ENCODE data around the gene AFAP1L1.

AFAP1L1 gene

DNA sequence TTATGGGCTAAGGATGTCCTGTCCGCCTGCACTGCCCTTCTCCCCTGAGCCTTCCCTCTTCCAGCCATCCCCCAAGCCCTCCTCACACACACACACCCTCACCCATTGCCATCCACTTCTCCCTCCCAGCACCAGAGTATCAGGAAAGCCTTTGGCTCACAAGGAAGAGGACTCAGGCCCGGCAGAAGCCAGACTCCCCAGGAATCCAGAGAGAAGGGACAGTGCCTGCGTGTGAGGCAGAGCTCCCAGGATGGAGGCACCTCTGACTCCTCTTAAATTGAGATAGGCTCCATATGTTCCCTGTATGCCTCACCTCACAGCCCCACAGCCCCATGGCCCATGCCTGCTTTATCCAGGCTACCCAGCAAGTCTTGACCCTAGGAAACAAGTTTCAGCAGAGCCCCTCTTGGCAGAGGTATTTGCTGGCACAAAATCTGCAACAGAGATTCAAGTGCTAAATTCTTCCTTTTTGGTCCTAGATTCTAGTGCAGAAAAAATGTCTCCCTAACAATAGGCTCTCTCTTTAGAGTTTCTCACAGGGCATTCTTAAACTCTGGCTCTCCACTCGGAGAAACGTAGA is 106.7 kb downstream of the AFAP1L1 start:
- Mint-ChIP-seq H3K4me3 (no peak overlapping the region), H3K27ac (peak overlapping the region; percentile 31), H3K27me3 (ENCODE audit: low read depth) (no peaks in the 10 kb centered on the region), H3K36me3 (ENCODE audit: low read depth) (no peaks in the 10 kb centered on the region), H3K4me1 (ENCODE audit: low read depth) (no peaks in the 10 kb centered on the region), H3K9me3 (no peaks in the 10 kb centered on the region)
- DNase-seq (ENCODE audit: low spot score): no peak

DNA sequence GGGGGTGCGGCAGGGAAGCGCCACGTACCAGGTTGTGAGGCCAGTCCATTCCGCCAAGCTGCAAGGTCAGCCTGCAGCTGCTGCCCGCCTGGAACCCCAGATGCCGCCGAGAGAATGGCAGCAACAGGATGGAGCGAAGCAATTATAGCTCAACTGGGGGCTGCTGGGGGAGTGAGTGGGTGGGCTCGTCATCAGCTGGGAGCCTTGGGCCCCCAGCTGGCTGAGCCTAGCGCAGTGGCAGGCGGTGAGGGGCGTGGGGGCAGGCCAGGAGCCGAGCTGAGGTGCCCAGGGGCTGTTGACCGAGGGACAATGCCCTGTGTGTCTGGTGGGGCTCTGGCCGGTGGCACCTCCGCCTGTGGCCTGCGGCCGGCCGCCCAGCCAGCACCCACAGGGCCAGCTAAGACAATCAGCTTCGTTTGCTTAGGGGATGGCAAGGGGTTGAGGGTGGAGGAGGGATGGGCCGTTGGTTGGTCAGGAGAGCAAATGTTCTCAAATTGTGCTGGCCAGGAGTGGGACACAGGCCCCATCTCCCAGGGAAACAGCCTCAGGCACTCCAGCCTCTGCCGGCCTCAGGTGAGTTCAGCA is 107.6 kb downstream of the AFAP1L1 start, which contains the start of gene IL17B:
IL17B (minus strand) TSS at position 116 of the 585 bp plus-strand sequence; CDS start at position 49, 67 bp downstream.
- H3K9me3 Mint-ChIP-seq: no peaks in the 10 kb centered on the region
- peak within 1 kb of the TSS; percentile 31 for H3K27ac Mint-ChIP-seq
- no peak within 1 kb of the TSS for H3K4me3 Mint-ChIP-seq
- no peaks in the 10 kb centered on the region for H3K27me3 Mint-ChIP-seq (ENCODE audit: low read depth)
- H3K4me1 Mint-ChIP-seq (ENCODE audit: low read depth): no peaks in the 10 kb centered on the region
- no peak for DNase-seq (ENCODE audit: low spot score)
- no peaks in the 10 kb centered on the region for H3K36me3 Mint-ChIP-seq (ENCODE audit: low read depth)

DNA sequence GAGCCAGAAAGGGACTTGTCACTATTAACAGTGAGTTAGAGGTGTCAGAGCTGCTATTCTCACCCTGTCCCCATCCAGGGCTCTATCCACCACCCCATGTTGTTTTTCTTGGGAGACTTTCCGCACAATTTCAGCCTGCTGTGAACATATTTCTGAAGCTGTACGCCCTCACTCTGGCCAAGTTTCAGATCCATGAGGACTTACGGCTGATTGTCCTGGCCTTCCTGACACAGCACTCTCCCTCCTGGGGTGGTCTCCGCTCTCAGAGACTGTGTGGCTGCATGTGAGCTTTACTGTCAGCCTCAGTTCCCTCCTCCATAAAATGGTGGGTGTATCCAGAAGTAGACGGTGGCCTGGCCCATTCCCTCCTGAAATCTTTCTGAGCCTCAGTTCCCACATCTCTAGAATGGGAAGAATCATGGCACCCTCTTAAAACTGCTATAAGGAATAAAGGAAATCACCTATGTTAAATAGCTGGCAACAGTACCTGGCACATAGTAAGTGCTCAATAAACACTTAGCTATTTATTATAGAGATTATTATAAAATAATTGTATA is 108.2 kb downstream of the AFAP1L1 start:
- H3K9me3 Mint-ChIP-seq: no peaks in the 10 kb centered on the region
- no peak overlapping the region for H3K4me3 Mint-ChIP-seq
- no peaks in the 10 kb centered on the region for H3K27me3 Mint-ChIP-seq (ENCODE audit: low read depth)
- no peaks in the 10 kb centered on the region for H3K36me3 Mint-ChIP-seq (ENCODE audit: low read depth)
- H3K27ac Mint-ChIP-seq: no peak overlapping the region
- H3K4me1 Mint-ChIP-seq (ENCODE audit: low read depth): no peaks in the 10 kb centered on the region
- no peak for DNase-seq (ENCODE audit: low spot score)

DNA sequence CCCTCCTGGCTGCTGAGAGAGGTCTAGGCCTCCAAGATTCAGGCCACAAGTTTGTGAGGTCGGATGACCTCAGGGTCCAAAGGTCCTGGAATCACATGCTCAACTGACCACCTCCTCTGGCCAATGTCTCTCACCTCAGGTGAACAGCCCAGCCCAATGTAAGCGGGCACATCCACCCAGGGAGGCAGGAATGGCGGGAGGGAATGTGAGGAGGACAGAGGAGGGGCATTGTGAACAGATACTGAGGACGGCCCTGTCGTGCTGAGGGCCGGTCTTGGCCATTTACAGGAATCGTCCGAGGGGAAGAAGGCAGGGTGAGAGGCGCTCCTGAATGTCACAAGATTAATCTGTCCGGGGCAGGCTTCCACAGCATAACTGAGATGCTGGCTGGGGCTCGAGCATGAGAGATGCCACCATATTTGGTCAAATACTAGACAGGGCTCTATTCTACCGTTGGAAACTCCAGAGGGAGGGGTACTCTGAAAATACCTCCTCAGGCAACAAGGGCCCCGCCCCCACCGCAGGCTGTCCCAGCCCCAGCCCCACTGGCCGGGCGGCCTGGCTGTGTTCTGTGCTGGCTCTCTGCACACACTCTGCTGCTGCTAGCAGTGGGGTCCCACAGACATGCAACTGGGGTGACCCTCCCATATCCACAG is 108.9 kb downstream of the AFAP1L1 start:
- H3K36me3 Mint-ChIP-seq (ENCODE audit: low read depth): no peaks in the 10 kb centered on the region
- no peak overlapping the region for H3K4me3 Mint-ChIP-seq
- no peaks in the 10 kb centered on the region for H3K27me3 Mint-ChIP-seq (ENCODE audit: low read depth)
- H3K4me1 Mint-ChIP-seq (ENCODE audit: low read depth): no peaks in the 10 kb centered on the region
- no peak for DNase-seq (ENCODE audit: low spot score)
- no peak overlapping the region for H3K27ac Mint-ChIP-seq
- no peaks in the 10 kb centered on the region for H3K9me3 Mint-ChIP-seq

DNA sequence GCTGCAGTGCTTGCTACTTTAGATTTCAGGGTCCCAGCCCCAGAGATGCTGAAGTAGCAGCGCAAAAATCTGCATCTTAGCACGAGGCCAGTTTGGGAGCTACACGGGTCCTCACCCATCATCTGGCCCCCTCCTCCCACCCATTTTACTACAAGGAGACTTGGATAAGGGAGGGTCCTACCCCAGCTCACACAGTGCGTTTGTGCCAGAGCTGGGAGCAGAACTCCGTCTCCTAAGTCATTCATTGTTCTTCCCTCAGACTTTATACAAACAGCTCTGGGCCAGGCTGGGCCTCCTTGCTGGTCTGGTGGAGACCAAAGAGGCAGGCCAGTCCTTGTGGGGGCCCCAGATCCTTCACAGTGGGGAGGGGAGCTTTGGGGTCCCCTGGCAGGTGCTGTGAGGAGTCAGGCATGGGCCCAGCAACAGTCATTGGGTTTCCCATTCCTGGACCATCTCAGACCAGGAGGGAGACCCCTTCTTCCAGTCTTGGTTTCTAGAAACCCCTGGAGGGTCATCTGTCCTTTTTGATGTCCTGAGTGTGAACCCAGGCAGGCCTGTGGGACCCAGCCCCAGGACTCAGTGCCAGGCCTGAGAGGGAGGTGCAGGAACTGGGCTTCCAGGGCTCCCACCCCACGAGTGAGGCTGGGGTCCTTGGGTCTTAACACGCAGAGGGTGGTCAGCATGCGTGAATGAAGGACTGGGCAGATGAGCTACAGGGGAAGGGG is 109.8 kb downstream of the AFAP1L1 start:
- Mint-ChIP-seq H3K4me1 (ENCODE audit: low read depth) (no peaks in the 10 kb centered on the region), H3K36me3 (ENCODE audit: low read depth) (no peaks in the 10 kb centered on the region), H3K9me3 (no peaks in the 10 kb centered on the region), H3K27me3 (ENCODE audit: low read depth) (no peaks in the 10 kb centered on the region), H3K4me3 (no peak overlapping the region), H3K27ac (no peak overlapping the region)
- DNase-seq (ENCODE audit: low spot score): no peak

DNA sequence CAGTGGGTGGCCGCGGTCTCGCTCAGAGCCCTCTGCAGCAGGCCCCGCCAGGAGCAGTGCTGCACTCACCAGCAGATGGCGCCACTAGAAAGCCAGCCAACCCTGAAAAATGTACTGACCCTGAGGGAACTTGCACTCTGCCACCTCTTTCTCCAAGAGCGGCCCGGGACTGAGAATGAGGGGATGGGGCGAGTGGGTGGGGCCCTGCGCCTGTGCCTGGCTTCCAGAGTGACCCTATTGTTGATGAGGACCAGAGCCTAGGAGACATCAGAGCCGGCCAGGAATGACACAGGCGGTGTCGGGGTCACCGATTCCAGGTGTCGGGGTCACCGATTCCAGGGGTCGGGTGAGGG is 110.3 kb downstream of the AFAP1L1 start:
- Mint-ChIP-seq H3K9me3 (no peaks in the 10 kb centered on the region), H3K27me3 (ENCODE audit: low read depth) (no peaks in the 10 kb centered on the region), H3K27ac (no peak overlapping the region), H3K4me3 (no peak overlapping the region), H3K4me1 (ENCODE audit: low read depth) (no peaks in the 10 kb centered on the region), H3K36me3 (ENCODE audit: low read depth) (no peaks in the 10 kb centered on the region)
- peak; percentile 55 for DNase-seq (ENCODE audit: low spot score)

DNA sequence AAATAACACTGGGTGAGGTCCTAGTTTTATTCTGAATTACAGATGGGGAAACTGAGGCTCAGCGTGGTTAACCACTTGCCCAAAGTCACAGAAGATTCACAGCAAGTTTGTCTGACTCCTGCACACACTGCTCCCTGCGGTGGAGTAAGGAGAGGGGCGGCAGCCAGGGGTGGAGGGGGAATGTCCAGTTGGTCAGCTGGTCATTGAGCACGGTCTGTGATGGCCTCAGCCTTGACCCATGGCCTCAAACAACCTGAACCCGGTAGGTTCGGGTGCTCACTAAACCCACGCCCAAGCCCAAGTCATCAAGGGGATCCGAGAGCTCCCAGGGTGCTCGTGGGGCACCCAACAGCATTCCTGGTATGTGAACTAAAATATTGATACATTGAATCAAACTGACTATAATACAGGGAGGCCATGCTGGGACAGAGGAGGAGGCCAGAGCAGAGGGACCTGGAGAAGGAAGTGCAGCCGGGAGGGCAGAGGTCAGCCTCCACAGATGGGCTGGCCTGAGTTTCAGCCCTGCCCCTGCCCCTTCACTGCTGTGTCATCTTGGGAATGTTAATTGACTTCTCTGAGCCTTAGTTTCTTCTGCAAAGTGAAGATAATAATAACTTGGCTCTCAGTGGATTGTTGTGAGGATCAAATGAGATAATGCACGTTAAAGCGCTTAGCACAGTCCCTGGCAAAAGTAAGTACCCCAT is 111.0 kb downstream of the AFAP1L1 start:
- no peaks in the 10 kb centered on the region for H3K4me1 Mint-ChIP-seq (ENCODE audit: low read depth)
- DNase-seq (ENCODE audit: low spot score): no peak
- no peaks in the 10 kb centered on the region for H3K9me3 Mint-ChIP-seq
- no peaks in the 10 kb centered on the region for H3K27me3 Mint-ChIP-seq (ENCODE audit: low read depth)
- H3K4me3 Mint-ChIP-seq: no peak overlapping the region
- no peaks in the 10 kb centered on the region for H3K36me3 Mint-ChIP-seq (ENCODE audit: low read depth)
- no peak overlapping the region for H3K27ac Mint-ChIP-seq

DNA sequence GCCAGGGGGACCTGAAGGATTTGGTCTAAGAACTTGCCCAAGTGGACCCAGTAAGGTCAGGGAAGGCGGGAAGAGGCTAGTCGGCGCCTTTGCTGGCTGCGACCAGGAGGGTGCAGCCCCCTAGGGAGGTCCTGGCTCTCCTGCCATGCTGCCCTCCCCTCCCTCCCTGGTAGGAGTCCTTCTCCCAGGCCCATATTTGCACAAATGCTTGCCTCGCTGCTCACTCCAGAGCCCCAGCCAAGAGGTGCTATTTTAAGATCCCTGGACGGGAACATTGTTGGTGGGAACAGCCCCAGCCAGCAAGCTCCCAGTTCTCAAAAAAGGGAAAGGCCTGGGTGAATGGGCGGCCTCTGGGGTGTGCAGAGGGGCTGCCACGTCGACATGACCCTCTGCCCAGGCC is 111.7 kb downstream of the AFAP1L1 start:
- H3K4me3 Mint-ChIP-seq: no peak overlapping the region
- H3K9me3 Mint-ChIP-seq: no peaks in the 10 kb centered on the region

DNA sequence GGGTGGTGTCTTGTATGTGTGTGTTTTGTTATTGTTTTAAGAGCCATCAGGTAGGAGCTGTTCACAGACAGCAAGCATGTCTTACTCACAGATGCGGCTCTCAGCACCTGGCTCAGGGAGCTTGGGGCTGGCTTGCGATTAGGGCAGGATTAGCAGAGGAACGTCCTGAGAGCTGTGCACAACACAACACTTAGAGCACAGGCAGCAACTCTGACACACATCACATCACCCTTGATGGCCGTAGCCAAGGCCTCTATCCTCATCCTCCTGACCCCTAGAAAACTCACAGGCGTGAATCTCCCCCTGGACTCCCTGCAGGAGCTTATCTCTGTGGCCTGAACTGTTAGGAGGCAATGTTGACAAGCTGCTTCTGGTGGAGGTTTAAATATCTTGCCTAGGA is 114.5 kb downstream of the AFAP1L1 start:
- DNase-seq (ENCODE audit: low spot score): no peak
- Mint-ChIP-seq H3K27me3 (ENCODE audit: low read depth) (peaks cover 12% of the 10 kb centered on the region), H3K9me3 (no peaks in the 10 kb centered on the region), H3K27ac (no peak overlapping the region), H3K4me3 (no peak overlapping the region), H3K36me3 (ENCODE audit: low read depth) (no peaks in the 10 kb centered on the region), H3K4me1 (ENCODE audit: low read depth) (no peaks in the 10 kb centered on the region)

More for the DNA sequence above, 111.7 kb downstream of the AFAP1L1 start:
- no peak for DNase-seq (ENCODE audit: low spot score)
- H3K27me3 Mint-ChIP-seq (ENCODE audit: low read depth): peaks cover 3% of the 10 kb centered on the region
- H3K4me1 Mint-ChIP-seq (ENCODE audit: low read depth): no peaks in the 10 kb centered on the region
- no peak overlapping the region for H3K27ac Mint-ChIP-seq
- H3K36me3 Mint-ChIP-seq (ENCODE audit: low read depth): no peaks in the 10 kb centered on the region

DNA sequence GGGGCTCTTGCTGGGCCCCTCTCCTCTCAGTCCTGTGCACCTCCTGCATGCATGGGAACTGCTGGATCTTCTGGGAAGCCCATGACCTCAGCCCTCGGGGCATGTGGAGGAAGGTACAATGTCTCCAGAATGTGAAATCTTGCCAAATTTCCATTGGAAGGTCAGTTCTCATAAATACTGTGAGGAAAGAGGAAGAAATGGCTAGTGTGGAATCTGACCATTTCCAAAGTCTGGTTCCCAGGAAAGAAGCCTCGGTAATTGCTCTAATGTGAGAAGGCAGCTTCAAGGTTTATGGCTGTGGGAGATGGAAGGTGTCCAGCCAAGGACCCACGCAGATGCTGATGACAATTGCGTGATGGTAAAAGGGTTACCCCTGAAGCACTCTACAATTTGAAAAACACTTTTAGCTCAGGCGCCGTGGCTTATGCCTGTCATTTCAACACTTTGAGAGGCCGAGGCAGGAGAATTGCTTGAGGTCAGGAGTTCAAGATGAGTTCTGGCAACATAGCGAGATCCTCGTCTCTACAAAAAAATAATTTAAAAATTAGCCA is 115.5 kb downstream of the AFAP1L1 start:
- peaks cover 12% of the 10 kb centered on the region for H3K27me3 Mint-ChIP-seq (ENCODE audit: low read depth)
- H3K4me1 Mint-ChIP-seq (ENCODE audit: low read depth): no peaks in the 10 kb centered on the region
- no peaks in the 10 kb centered on the region for H3K36me3 Mint-ChIP-seq (ENCODE audit: low read depth)
- no peaks in the 10 kb centered on the region for H3K9me3 Mint-ChIP-seq
- H3K27ac Mint-ChIP-seq: no peak overlapping the region
- DNase-seq (ENCODE audit: low spot score): no peak
- H3K4me3 Mint-ChIP-seq: no peak overlapping the region

DNA sequence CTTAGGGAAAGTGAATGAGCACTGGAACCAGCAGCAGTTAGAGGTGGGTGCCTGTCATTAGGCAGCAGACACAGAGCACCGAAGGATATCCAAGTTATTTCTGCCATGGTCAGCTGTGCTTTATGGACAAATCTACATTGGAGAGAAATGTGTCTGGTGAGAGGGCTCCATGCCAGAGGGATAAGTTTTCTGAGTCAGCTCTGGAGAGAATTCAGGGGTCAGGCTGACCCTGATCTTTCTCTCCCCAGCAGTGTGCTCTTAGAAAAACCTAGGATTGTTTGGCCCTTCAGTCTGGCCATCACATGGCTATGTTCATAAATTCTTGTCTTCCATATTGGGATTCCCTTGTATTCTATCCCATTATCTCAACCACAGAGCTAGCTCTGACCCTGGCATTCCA is 116.3 kb downstream of the AFAP1L1 start:
- Mint-ChIP-seq H3K4me1 (ENCODE audit: low read depth) (no peaks in the 10 kb centered on the region), H3K27ac (no peak overlapping the region), H3K27me3 (ENCODE audit: low read depth) (peaks cover 12% of the 10 kb centered on the region), H3K4me3 (no peak overlapping the region), H3K9me3 (no peaks in the 10 kb centered on the region), H3K36me3 (ENCODE audit: low read depth) (no peaks in the 10 kb centered on the region)
- DNase-seq (ENCODE audit: low spot score): no peak

DNA sequence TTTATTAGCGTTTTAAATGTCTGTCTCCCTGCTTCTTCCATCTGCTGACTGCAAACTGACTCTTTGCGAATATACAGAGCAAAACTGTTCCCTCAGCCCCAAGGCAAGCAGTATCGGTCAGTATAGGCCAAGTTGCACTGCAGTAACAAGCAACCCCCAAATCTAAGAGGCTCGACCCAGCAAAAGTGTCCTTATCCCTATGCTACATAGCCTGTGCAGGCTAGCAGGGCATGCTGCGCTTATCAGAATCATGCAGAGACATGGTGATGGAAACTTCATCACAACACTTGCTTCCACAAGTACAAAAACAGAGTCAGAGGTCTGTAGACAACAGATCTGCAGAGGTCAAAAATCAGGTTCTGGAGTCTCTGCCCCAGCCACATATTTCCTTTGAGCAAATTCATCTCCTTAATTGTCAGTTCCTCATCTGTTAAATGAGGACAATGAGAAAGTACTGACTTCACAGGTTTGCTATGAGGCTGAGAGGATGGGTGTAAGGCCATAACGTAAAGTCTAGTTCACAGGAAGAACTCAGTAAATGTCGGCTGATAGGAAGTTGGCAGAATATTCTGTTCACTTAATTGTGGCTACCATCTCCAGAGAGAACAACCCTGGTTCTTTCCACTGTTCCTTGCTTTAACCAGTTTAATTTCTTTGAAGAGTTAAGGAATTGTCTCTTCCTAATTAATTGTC is 117.0 kb downstream of the AFAP1L1 start:
- H3K9me3 Mint-ChIP-seq: no peaks in the 10 kb centered on the region

More for the DNA sequence above, 117.0 kb downstream of the AFAP1L1 start:
- Mint-ChIP-seq H3K27ac (no peak overlapping the region), H3K36me3 (ENCODE audit: low read depth) (no peaks in the 10 kb centered on the region), H3K27me3 (ENCODE audit: low read depth) (peaks cover 12% of the 10 kb centered on the region), H3K4me3 (no peak overlapping the region), H3K4me1 (ENCODE audit: low read depth) (no peaks in the 10 kb centered on the region)
- DNase-seq (ENCODE audit: low spot score): no peak

All from T-helper 2 cell treated with Interferon-gamma antibody and Interleukin-4, amounts not matched to agents 5 μg/mL and 100 μg/mL, for 36 hours (primary cell).